ENCODE data around the gene LRRC17. TPM values are rescaled to one million over a fixed set of nuclear protein-coding genes. Genes with fewer than 3 reads are reported as not detected.

LRRC17 gene
- total RNA-seq, 2 experiments from 2014 or later = not detected

GRCh38 chr7:102875700-102876295 lies 37.0 kb upstream of the LRRC17 start:
- BruUV-seq (replicated peaks) = no TSS peak
- TF ChIP-seq CTCF (conservative IDR thresholded peaks at IDR 0.05; ENCODE audit: low read length) (no peak), EZH2phosphoT487 (IDR thresholded peaks at IDR 0.05; ENCODE audit: borderline replicate concordance, low read depth, low read length) (no peak)
- H3K36me3 ChIP-seq (ENCODE audit: insufficient read depth, low read length) = no peaks in the 10 kb centered on the region
- no peak overlapping the region for H2AFZ ChIP-seq (ENCODE audit: low read length)
- intact Hi-C loops (cut with micrococcal nuclease; ENCODE audit: unreplicated experiment) = no loop called here
- no peak for DNase-seq (ENCODE audit: low spot score)
- no peaks in the 10 kb centered on the region for H3K4me1 ChIP-seq (ENCODE audit: insufficient read depth, low read length, poor library complexity, severe bottlenecking)
- H3K79me2 ChIP-seq (ENCODE audit: insufficient read depth, low read depth, low read length) = no peaks in the 10 kb centered on the region
- no peaks in the 10 kb centered on the region for H3K9me2 ChIP-seq (ENCODE audit: insufficient read depth, low read length)
- ChIA-PET POLR2A (interaction anchor here (0.8 kb wide), 1 partner anchor 1848 kb away, joined by 4 read pairs; no protein-coding TSS in a partner anchor), CTCF (ENCODE audit: unreplicated experiment) (no interaction called here)
- H3K4me2 ChIP-seq (ENCODE audit: low read length) = no peak overlapping the region
- H3K9me3 ChIP-seq (ENCODE audit: low read length) = no peaks in the 10 kb centered on the region
- no peak overlapping the region for H3K27ac ChIP-seq (ENCODE audit: low read depth, low read length, poor library complexity, severe bottlenecking)
- H4K20me1 ChIP-seq (ENCODE audit: insufficient read depth, low read length) = no peaks in the 10 kb centered on the region
- no peak overlapping the region for H3K4me3 ChIP-seq (ENCODE audit: low read depth, low read length, poor library complexity, severe bottlenecking)

GRCh38 chr7:102883098-102883860 lies 29.5 kb upstream of the LRRC17 start:
- no peaks in the 10 kb centered on the region for H3K36me3 ChIP-seq (ENCODE audit: insufficient read depth, low read length)
- H2AFZ ChIP-seq (ENCODE audit: low read length) = no peak overlapping the region
- intact Hi-C loops (cut with micrococcal nuclease; ENCODE audit: unreplicated experiment) = no loop called here
- H3K9me3 ChIP-seq (ENCODE audit: low read length) = no peaks in the 10 kb centered on the region
- no peaks in the 10 kb centered on the region for H3K79me2 ChIP-seq (ENCODE audit: insufficient read depth, low read depth, low read length)
- ChIA-PET CTCF (ENCODE audit: unreplicated experiment) (no interaction called here), POLR2A (interaction anchor here (0.5 kb wide), 1 partner anchor 265 kb away, joined by 3 read pairs; no protein-coding TSS in a partner anchor)
- DNase-seq (ENCODE audit: low spot score) = no peak
- no peak for TF ChIP-seq EZH2phosphoT487 (IDR thresholded peaks at IDR 0.05; ENCODE audit: borderline replicate concordance, low read depth, low read length)
- TF ChIP-seq CTCF (conservative IDR thresholded peaks at IDR 0.05; ENCODE audit: low read length) = no peak
- BruUV-seq (replicated peaks) = no TSS peak
- no peaks in the 10 kb centered on the region for H4K20me1 ChIP-seq (ENCODE audit: insufficient read depth, low read length)
- no peak overlapping the region for H3K27ac ChIP-seq (ENCODE audit: low read depth, low read length, poor library complexity, severe bottlenecking)
- H3K4me1 ChIP-seq (ENCODE audit: insufficient read depth, low read length, poor library complexity, severe bottlenecking) = no peaks in the 10 kb centered on the region
- no peaks in the 10 kb centered on the region for H3K9me2 ChIP-seq (ENCODE audit: insufficient read depth, low read length)
- no peak overlapping the region for H3K4me3 ChIP-seq (ENCODE audit: low read depth, low read length, poor library complexity, severe bottlenecking)
- H3K4me2 ChIP-seq (ENCODE audit: low read length) = no peak overlapping the region

Data from OCI-LY7 (cell line).